Measurements from ENCODE around the gene NXPH1. TPM values are rescaled to one million over a fixed set of nuclear protein-coding genes. Genes with fewer than 3 reads are reported as not detected.

Gene NXPH1
- total and polyA plus RNA-seq, 4 experiments from 2014 or later, result not detected

DNA sequence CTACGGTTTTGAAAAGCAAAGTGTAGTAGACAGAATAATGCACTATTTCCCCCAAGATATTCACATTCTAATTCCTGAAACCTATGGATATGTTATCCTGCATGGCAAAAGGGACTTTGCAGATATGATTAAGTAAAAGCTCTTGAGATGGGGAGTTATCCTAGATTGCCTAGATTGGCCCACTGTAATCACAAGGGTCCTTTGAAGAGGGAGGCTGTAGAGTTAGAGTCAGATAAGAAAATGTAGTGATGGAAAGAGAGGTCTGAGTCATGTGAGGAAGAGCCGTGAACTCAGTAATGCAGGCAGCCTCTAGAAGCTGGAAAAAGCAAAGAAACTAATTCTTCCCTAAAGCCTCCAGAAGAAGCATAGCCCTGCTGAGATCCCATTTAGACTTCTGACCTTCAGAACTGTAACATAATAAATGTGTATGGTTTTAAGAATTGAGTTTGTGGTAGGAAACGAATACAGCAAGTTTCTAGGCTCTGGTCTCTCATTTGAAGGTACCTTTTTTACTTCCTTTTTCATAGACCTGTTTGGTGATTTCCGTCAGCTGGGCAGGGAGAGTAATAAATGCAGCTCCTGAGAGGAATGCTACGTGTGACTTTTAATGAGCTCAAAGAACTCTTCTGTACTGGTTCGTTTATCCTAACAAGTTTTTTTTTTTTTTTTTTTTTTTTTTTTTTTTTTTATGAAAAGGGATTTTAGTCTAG is 41.9 kb upstream of the NXPH1 start:
- H3K27me3 Mint-ChIP-seq, result peaks cover 7 to 28% of the 10 kb centered on the region in 2 donors
- H3K9me3 Mint-ChIP-seq, result peaks cover 0 to 3% (median 0%) of the 10 kb centered on the region in 8 donors
- no peak overlapping the region for H3K4me3 Mint-ChIP-seq
- ChIA-PET POLR2A (ENCODE audit: partially characterized antibody) (no interaction called here), CTCF (ENCODE audit: partially characterized antibody) (no interaction called here)
- H3K9me3 ChIP-seq (ENCODE audit: control insufficient read depth in 1 of 2, low read length in 2 of 2), result no peaks in the 10 kb centered on the region
- no peaks in the 10 kb centered on the region for H3K36me3 Mint-ChIP-seq
- DNase-seq, result no peak
- H3K4me1 Mint-ChIP-seq, result peaks cover 2 to 6% (median 4%) of the 10 kb centered on the region in 4 donors
- no peak overlapping the region for H3K4me3 ChIP-seq (ENCODE audit: low read length in 2 of 2)
- H3K4me1 ChIP-seq (ENCODE audit: insufficient read depth, low read length), result peaks cover 7% of the 10 kb centered on the region
- H3K27ac ChIP-seq (ENCODE audit: low read depth, low read length), result no peak overlapping the region
- intact Hi-C loops (cut with micrococcal nuclease), result no loop called here
- no peaks in the 10 kb centered on the region for H3K27me3 ChIP-seq (ENCODE audit: insufficient read depth, low read length)
- H3K27ac Mint-ChIP-seq, result no peak overlapping the region
- no peaks in the 10 kb centered on the region for H3K36me3 ChIP-seq (ENCODE audit: insufficient read depth, low read length)

DNA sequence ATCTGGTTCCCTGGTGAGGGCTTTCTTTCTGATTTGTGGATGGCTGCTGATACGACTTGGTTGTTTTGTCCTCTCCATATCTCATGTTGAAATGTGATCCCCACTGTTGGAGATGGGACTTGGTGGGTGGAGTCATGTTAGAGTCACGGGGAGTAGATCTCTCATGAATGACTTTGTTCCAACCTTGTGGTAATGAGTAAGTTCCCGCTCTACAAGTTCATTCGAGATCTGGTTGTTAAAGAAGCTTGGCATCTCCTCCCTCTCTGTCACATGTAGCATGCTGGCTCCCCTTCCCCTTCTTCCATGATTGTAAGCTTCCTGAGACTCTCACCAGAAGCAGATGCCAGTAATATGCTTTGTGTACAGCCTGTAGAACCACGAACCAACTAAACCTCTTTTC is 37.1 kb upstream of the NXPH1 start:
- POLR2A ChIA-PET (ENCODE audit: partially characterized antibody), result no interaction called here
- intact Hi-C loops (cut with micrococcal nuclease), result no loop called here
- no peaks in the 10 kb centered on the region for H3K4me1 ChIP-seq (ENCODE audit: insufficient read depth, low read length)
- H3K27me3 Mint-ChIP-seq, result peaks cover 13 to 22% of the 10 kb centered on the region in 2 donors
- no peaks in the 10 kb centered on the region for H3K36me3 ChIP-seq (ENCODE audit: insufficient read depth, low read length)
- no peak overlapping the region for H3K4me3 Mint-ChIP-seq
- no peak for DNase-seq
- no peaks in the 10 kb centered on the region for H3K27me3 ChIP-seq (ENCODE audit: insufficient read depth, low read length)
- H3K9me3 Mint-ChIP-seq, result peaks cover 0 to 3% (median 0%) of the 10 kb centered on the region in 8 donors
- no peaks in the 10 kb centered on the region for H3K4me1 Mint-ChIP-seq
- H3K27ac ChIP-seq (ENCODE audit: low read depth, low read length), result no peak overlapping the region
- CTCF ChIA-PET (ENCODE audit: partially characterized antibody), result no interaction called here
- H3K9me3 ChIP-seq (ENCODE audit: control insufficient read depth in 1 of 2, low read length in 2 of 2), result no peaks in the 10 kb centered on the region
- H3K27ac Mint-ChIP-seq, result no peak overlapping the region
- H3K36me3 Mint-ChIP-seq, result no peaks in the 10 kb centered on the region
- H3K4me3 ChIP-seq (ENCODE audit: low read length in 2 of 2), result no peak overlapping the region

DNA sequence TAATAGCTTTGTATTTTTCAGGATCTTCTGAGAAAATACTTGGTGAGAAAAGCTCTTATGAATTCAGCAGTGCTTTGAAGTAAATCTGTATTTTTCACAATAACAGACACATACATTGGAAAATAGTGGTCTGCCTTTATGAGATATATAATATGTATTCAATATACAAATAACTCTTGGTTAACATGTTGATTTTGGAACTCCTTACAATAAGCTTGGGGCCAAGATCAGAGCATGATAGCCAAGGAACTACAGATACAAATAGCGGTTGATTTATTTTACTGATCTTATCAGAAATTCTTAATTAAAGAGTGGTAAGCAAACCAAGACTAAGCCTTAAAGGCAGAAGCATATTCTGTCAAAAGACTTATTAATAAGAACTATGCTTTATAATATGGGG is 24.5 kb upstream of the NXPH1 start:
- no peaks in the 10 kb centered on the region for H3K27me3 ChIP-seq (ENCODE audit: insufficient read depth, low read length)
- no peaks in the 10 kb centered on the region for H3K36me3 ChIP-seq (ENCODE audit: insufficient read depth, low read length)
- intact Hi-C loops (cut with micrococcal nuclease), result no loop called here
- DNase-seq, result no peak
- H3K4me3 ChIP-seq (ENCODE audit: low read length in 2 of 2), result no peak overlapping the region
- peaks cover 12 to 17% of the 10 kb centered on the region in 2 donors for H3K27me3 Mint-ChIP-seq
- H3K36me3 Mint-ChIP-seq, result no peaks in the 10 kb centered on the region
- no peak overlapping the region for H3K27ac Mint-ChIP-seq
- no peaks in the 10 kb centered on the region for H3K4me1 ChIP-seq (ENCODE audit: insufficient read depth, low read length)
- H3K4me3 Mint-ChIP-seq, result no peak overlapping the region
- no peak overlapping the region for H3K27ac ChIP-seq (ENCODE audit: low read depth, low read length)
- H3K9me3 Mint-ChIP-seq, result no peaks in the 10 kb centered on the region
- no peaks in the 10 kb centered on the region for H3K9me3 ChIP-seq (ENCODE audit: control insufficient read depth in 1 of 2, low read length in 2 of 2)
- POLR2A ChIA-PET (ENCODE audit: partially characterized antibody), result no interaction called here
- CTCF ChIA-PET (ENCODE audit: partially characterized antibody), result no interaction called here
- no peaks in the 10 kb centered on the region for H3K4me1 Mint-ChIP-seq

DNA sequence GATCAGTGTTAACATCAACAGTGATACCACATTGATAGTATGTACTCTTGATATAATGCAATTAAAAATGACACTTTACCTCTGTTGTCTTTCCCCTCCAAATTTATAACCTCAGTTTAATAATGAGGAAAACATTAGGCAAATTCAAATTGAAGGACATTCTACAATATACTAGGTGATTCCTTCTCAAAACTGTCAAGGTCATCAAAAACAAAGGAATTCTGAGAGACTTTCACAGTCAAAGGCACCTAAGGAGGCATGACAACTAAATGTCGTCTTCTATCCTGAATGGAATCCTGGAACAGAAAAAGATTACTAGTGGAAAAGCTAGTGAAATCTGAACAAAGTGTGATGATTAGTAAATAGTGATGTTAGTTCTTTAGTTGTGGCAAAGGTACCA is 22.3 kb upstream of the NXPH1 start:
- CTCF ChIA-PET (ENCODE audit: partially characterized antibody), result no interaction called here
- H3K4me3 ChIP-seq (ENCODE audit: low read length in 2 of 2), result no peak overlapping the region
- Mint-ChIP-seq H3K36me3 (no peaks in the 10 kb centered on the region), H3K4me3 (no peak overlapping the region), H3K4me1 (no peaks in the 10 kb centered on the region), H3K27me3 (peaks cover 12 to 17% of the 10 kb centered on the region in 2 donors), H3K9me3 (no peaks in the 10 kb centered on the region), H3K27ac (no peak overlapping the region)
- POLR2A ChIA-PET (ENCODE audit: partially characterized antibody), result no interaction called here
- intact Hi-C loops (cut with micrococcal nuclease), result no loop called here
- H3K36me3 ChIP-seq (ENCODE audit: insufficient read depth, low read length), result no peaks in the 10 kb centered on the region
- H3K9me3 ChIP-seq (ENCODE audit: control insufficient read depth in 1 of 2, low read length in 2 of 2), result no peaks in the 10 kb centered on the region
- H3K27ac ChIP-seq (ENCODE audit: low read depth, low read length), result no peak overlapping the region
- H3K4me1 ChIP-seq (ENCODE audit: insufficient read depth, low read length), result no peaks in the 10 kb centered on the region
- no peaks in the 10 kb centered on the region for H3K27me3 ChIP-seq (ENCODE audit: insufficient read depth, low read length)
- no peak for DNase-seq

DNA sequence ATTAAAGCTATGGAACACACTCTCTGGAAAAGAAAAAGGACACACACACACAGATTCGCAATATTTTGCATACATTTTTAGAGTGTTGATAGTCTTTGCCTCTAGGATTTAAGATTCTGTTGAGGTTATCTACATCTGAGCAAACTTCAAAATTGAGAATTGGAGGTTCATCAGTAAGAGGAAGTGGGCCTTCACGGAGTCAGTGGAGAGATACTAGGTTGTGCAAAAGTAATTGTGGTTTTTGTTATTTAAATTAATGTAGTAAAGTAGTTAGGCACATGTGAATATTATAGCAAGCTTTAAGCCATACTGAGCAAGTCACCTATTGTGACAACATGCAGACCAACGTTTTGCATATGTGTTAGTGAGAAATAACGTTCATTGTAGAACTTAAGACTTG is 19.8 kb upstream of the NXPH1 start:
- CTCF ChIA-PET (ENCODE audit: partially characterized antibody), result no interaction called here
- Histone ChIP-seq H3K4me3 (ENCODE audit: low read length in 2 of 2) (no peak overlapping the region), H3K9me3 (ENCODE audit: control insufficient read depth in 1 of 2, low read length in 2 of 2) (no peaks in the 10 kb centered on the region), H3K27ac (ENCODE audit: low read depth, low read length) (no peak overlapping the region), H3K27me3 (ENCODE audit: insufficient read depth, low read length) (no peaks in the 10 kb centered on the region), H3K4me1 (ENCODE audit: insufficient read depth, low read length) (no peaks in the 10 kb centered on the region), H3K36me3 (ENCODE audit: insufficient read depth, low read length) (no peaks in the 10 kb centered on the region)
- POLR2A ChIA-PET (ENCODE audit: partially characterized antibody), result no interaction called here
- peaks cover 10 to 20% of the 10 kb centered on the region in 2 donors for H3K27me3 Mint-ChIP-seq
- H3K4me3 Mint-ChIP-seq, result no peak overlapping the region
- no peaks in the 10 kb centered on the region for H3K36me3 Mint-ChIP-seq
- H3K27ac Mint-ChIP-seq, result no peak overlapping the region
- H3K4me1 Mint-ChIP-seq, result no peaks in the 10 kb centered on the region
- H3K9me3 Mint-ChIP-seq, result no peaks in the 10 kb centered on the region
- no peak for DNase-seq
- intact Hi-C loops (cut with micrococcal nuclease), result no loop called here

DNA sequence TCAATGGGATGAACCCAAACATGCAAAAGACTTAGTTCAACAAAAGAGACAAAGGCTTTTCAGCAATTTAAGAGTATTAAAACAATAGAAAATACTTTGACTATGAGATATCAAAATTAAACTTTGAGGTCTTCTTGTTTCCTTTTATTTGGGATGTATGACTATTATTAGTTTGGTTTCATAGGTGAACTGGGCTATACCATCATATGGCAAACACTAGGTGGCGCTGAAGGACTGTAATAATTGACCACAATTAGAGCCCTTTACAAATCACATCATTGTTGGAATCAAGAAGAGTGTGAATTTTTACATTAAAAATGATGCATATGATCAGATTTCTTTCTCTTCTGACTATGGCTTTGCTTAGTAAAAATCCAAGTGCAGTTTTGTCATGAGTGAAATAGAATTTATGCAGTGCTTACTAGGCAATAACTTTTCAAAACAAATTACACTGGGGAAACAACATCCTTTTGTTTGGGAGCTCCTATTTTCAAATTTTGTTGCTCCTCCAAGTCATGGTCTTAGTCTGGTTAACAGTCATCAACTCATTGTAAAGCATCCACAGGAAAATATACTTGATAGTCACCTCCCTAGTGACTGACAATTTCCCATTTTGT is 14.7 kb upstream of the NXPH1 start:
- no peaks in the 10 kb centered on the region for H3K9me3 Mint-ChIP-seq
- H3K9me3 ChIP-seq (ENCODE audit: control insufficient read depth in 1 of 2, low read length in 2 of 2), result no peaks in the 10 kb centered on the region
- peaks cover 4 to 8% of the 10 kb centered on the region in 2 donors for H3K27me3 Mint-ChIP-seq
- H3K4me1 ChIP-seq (ENCODE audit: insufficient read depth, low read length), result no peaks in the 10 kb centered on the region
- POLR2A ChIA-PET (ENCODE audit: partially characterized antibody), result no interaction called here
- no peak overlapping the region for H3K27ac ChIP-seq (ENCODE audit: low read depth, low read length)
- H3K27ac Mint-ChIP-seq, result no peak overlapping the region
- H3K4me3 ChIP-seq (ENCODE audit: low read length in 2 of 2), result no peak overlapping the region
- no peaks in the 10 kb centered on the region for H3K4me1 Mint-ChIP-seq
- intact Hi-C loops (cut with micrococcal nuclease), result loop anchor here (2.0 kb wide), 1 partner anchor 1994 kb away; no protein-coding TSS in a partner anchor
- CTCF ChIA-PET (ENCODE audit: partially characterized antibody), result interaction anchor here (1.0 to 1.4 kb wide), 3 partner anchors 13 to 33 kb away, joined by 3 to 4 read pairs (median 3); no protein-coding TSS in a partner anchor
- H3K36me3 ChIP-seq (ENCODE audit: insufficient read depth, low read length), result no peaks in the 10 kb centered on the region
- H3K4me3 Mint-ChIP-seq, result no peak overlapping the region
- peak; percentile 19 to 49 (median 37) for DNase-seq
- H3K36me3 Mint-ChIP-seq, result no peaks in the 10 kb centered on the region
- H3K27me3 ChIP-seq (ENCODE audit: insufficient read depth, low read length), result no peaks in the 10 kb centered on the region

DNA sequence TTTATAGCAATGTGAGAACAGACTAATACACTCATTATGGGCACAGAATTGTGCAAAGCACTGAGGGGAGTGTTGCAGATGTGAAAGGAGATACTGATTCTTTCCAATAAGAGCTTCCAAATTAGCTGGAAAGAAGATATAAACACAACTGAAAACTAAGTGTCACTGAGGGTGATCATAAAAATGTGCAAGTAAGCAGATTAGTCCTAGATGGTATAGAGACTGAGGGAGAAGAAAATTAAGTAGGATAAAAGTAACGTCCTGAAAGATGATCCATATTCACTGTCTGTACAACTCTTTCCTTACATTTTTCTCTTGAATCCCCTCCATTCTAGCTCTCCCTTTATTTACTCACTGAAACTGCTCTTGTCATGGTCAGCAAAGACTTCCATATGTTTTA is 11.2 kb upstream of the NXPH1 start:
- Histone ChIP-seq H3K36me3 (ENCODE audit: insufficient read depth, low read length) (no peaks in the 10 kb centered on the region), H3K9me3 (ENCODE audit: control insufficient read depth in 1 of 2, low read length in 2 of 2) (no peaks in the 10 kb centered on the region), H3K27ac (ENCODE audit: low read depth, low read length) (no peak overlapping the region), H3K4me1 (ENCODE audit: insufficient read depth, low read length) (no peaks in the 10 kb centered on the region), H3K4me3 (ENCODE audit: low read length in 2 of 2) (no peak overlapping the region), H3K27me3 (ENCODE audit: insufficient read depth, low read length) (no peaks in the 10 kb centered on the region)
- H3K4me1 Mint-ChIP-seq, result no peaks in the 10 kb centered on the region
- CTCF ChIA-PET (ENCODE audit: partially characterized antibody), result interaction anchor here (0.6 to 1.1 kb wide), 2 partner anchors 14 to 19 kb away, joined by 3 read pairs; no protein-coding TSS in a partner anchor
- no peak overlapping the region for H3K27ac Mint-ChIP-seq
- intact Hi-C loops (cut with micrococcal nuclease), result no loop called here
- H3K36me3 Mint-ChIP-seq, result no peaks in the 10 kb centered on the region
- no peak overlapping the region for H3K4me3 Mint-ChIP-seq
- no peak for DNase-seq
- H3K27me3 Mint-ChIP-seq, result peaks cover 4 to 9% of the 10 kb centered on the region in 2 donors
- H3K9me3 Mint-ChIP-seq, result no peaks in the 10 kb centered on the region
- POLR2A ChIA-PET (ENCODE audit: partially characterized antibody), result no interaction called here

All from CD4-positive, alpha-beta memory T cell (primary cell).